SK-N-SH (cell line): ENCODE data around the gene PHLDA3. TPM values are rescaled to one million over a fixed set of nuclear protein-coding genes. Genes with fewer than 3 reads are reported as not detected.

Experiments
- CTCF ChIA-PET: fragments of 300-600, 350-600 bp; formaldehyde crosslinking; extraction: SDS; loops from one replicate; lab custom pipeline; 2021; lab: Yijun Ruan, JAX
- POLR2A ChIA-PET: fragments of 350-600 bp; sonication (Branson Sonifier 250); formaldehyde crosslinking; extraction: SDS; loops from one replicate; lab custom pipeline; 2020; ENCODE audit warnings: antibody characterized with exemption, inconsistent platforms; lab: Yijun Ruan, JAX
- DNase-seq: peaks from one replicate; pipeline ENCODE4 v3.0.0; 2012
- H2AFZ ChIP-seq: fragments of 200-600 bp; sonication (generic); 2 replicates; pipeline ENCODE4 v1.8.1; 2016; ENCODE audit warnings: antibody characterized with exemption, mild to moderate bottlenecking, low read depth
- H3F3A ChIP-seq: fragments of 200-600 bp; sonication (generic); replicated peaks from 2 replicates; pipeline ENCODE3; 2016; ENCODE audit warnings: antibody characterized with exemption, mild to moderate bottlenecking; ENCODE audit not compliant: insufficient read depth
- H3K27ac ChIP-seq, 2 experiments: fragments of 200-500 bp in 1 of 2; fragments of 200-600 bp in 1 of 2; sonication (Bioruptor generic) in 1 of 2; sonication (generic), shearing (Covaris generic) in 1 of 2; 2 replicates each; pipeline versions ENCODE4 v1.5.1 to v1.6.1; 2014 to 2016; ENCODE audit warnings: low read depth in 2 of 2, inconsistent platforms in 1 of 2, low read length in 1 of 2, mild to moderate bottlenecking in 1 of 2, mixed read lengths in 1 of 2
- H3K27me3 ChIP-seq: fragments of 200-600 bp; sonication (generic), shearing (Covaris generic); 2 replicates; pipeline ENCODE4 v1.6.1; 2016; ENCODE audit warnings: mixed run types; ENCODE audit not compliant: insufficient read depth
- H3K36me3 ChIP-seq, 2 experiments: fragments of 200-500 bp in 1 of 2; fragments of 200-600 bp in 1 of 2; sonication (Bioruptor generic) in 1 of 2; sonication (generic) in 1 of 2; replicated peaks in 1 of 2; 2 replicates each; pipeline versions ENCODE3 to v1.5.1; 2014 to 2016; ENCODE audit warnings: low read length in 1 of 2, mild to moderate bottlenecking in 1 of 2; ENCODE audit not compliant: insufficient read depth in 2 of 2, control insufficient read depth in 1 of 2
- H3K4me1 ChIP-seq, 2 experiments: fragments of 200-500 bp in 1 of 2; fragments of 200-600 bp in 1 of 2; sonication (Bioruptor generic) in 1 of 2; sonication (generic), shearing (Covaris generic) in 1 of 2; 2 replicates each; pipeline versions ENCODE4 v1.5.1 to v1.6.1; 2014 to 2016; ENCODE audit warnings: low read depth in 1 of 2, low read length in 1 of 2, mixed run types in 1 of 2; ENCODE audit not compliant: insufficient read depth in 2 of 2, control insufficient read depth in 1 of 2
- H3K4me2 ChIP-seq: fragments of 200-600 bp; sonication (generic), shearing (Covaris generic); 2 replicates; pipeline ENCODE4 v1.6.1; 2017; ENCODE audit warnings: mixed run types
- H3K4me3 ChIP-seq, 2 experiments: fragments of 200-500 bp in 1 of 2; fragments of 200-600 bp in 1 of 2; sonication (Bioruptor generic) in 1 of 2; sonication (generic), shearing (Covaris generic) in 1 of 2; 2 replicates each; pipeline versions ENCODE4 v1.5.1 to v1.8.1; 2014 to 2016; ENCODE audit warnings: low read depth in 2 of 2, inconsistent platforms in 1 of 2, low read length in 1 of 2, mild to moderate bottlenecking in 1 of 2, mixed read lengths in 1 of 2, moderate library complexity in 1 of 2
- H3K79me2 ChIP-seq: fragments of 200-600 bp; sonication (generic); 2 replicates; pipeline ENCODE4 v1.8.1; 2017; ENCODE audit warnings: mild to moderate bottlenecking; ENCODE audit not compliant: insufficient read depth
- H3K9ac ChIP-seq: fragments of 200-600 bp; sonication (generic); 2 replicates; pipeline ENCODE4 v1.6.1; 2017; ENCODE audit warnings: mixed run types
- H3K9me2 ChIP-seq: fragments of 200-600 bp; sonication (generic); 2 replicates; pipeline ENCODE4 v1.6.1; 2017; ENCODE audit warnings: mixed run types
- H3K9me3 ChIP-seq: fragments of 200-600 bp; sonication (generic); 2 replicates; pipeline ENCODE4 v1.6.1; 2017; ENCODE audit warnings: mixed run types, mild to moderate bottlenecking, moderate library complexity
- H4K20me1 ChIP-seq: fragments of 200-600 bp; sonication (generic); 2 replicates; pipeline ENCODE4 v1.6.1; 2017; ENCODE audit warnings: mild to moderate bottlenecking, mixed run types; ENCODE audit not compliant: insufficient read depth
- CHD2 ChIP-seq: fragments of 150-350 bp; IDR thresholded peaks from 2 replicates; pipeline ENCODE4 v1.6.1; 2018; ENCODE audit warnings: low read length; ENCODE audit not compliant: partially characterized antibody
- EP300 ChIP-seq, 2 experiments: IDR thresholded peaks; 2 replicates each; pipeline versions ENCODE4 v1.4.0 to v1.6.1; 2012; ENCODE audit warnings: borderline replicate concordance in 1 of 2, low read depth in 1 of 2, low read length in 1 of 2
- EZH2phosphoT487 ChIP-seq: fragments of 200-600 bp; sonication (generic); IDR thresholded peaks from 2 replicates; pipeline ENCODE4 v1.6.1; 2017; ENCODE audit warnings: low read depth, mixed run types, mild to moderate bottlenecking, antibody characterized with exemption, moderate library complexity, borderline replicate concordance
- GABPA ChIP-seq: IDR thresholded peaks from 2 replicates; pipeline ENCODE4 v1.4.0; 2012; ENCODE audit warnings: low read depth, mild to moderate bottlenecking
- MAX ChIP-seq: IDR thresholded peaks from 2 replicates; pipeline ENCODE4 v1.4.0; 2012; ENCODE audit warnings: low read depth
- MEF2A ChIP-seq: IDR thresholded peaks from 2 replicates; pipeline ENCODE4 v1.4.0; 2012; ENCODE audit warnings: low read depth, borderline replicate concordance
- NFIC ChIP-seq: IDR thresholded peaks from 2 replicates; pipeline ENCODE4 v1.4.0; 2012; ENCODE audit warnings: borderline replicate concordance
- NRF1 ChIP-seq: IDR thresholded peaks from 2 replicates; pipeline ENCODE4 v1.6.1; 2012; ENCODE audit warnings: low read depth, mild to moderate bottlenecking, low read length
- PBX3 ChIP-seq: IDR thresholded peaks from 2 replicates; pipeline ENCODE4; 2012
- RCOR1 ChIP-seq: fragments of 150-350 bp; IDR thresholded peaks from 2 replicates; pipeline ENCODE4 v1.6.1; 2017; ENCODE audit warnings: antibody characterized with exemption, low read length
- REST ChIP-seq: IDR thresholded peaks from 2 replicates; pipeline ENCODE4 v1.6.1; 2012; ENCODE audit warnings: mild to moderate bottlenecking, low read depth, low read length, moderate library complexity
- RXRA ChIP-seq: IDR thresholded peaks from 2 replicates; pipeline ENCODE4 v1.4.0; 2012; ENCODE audit warnings: low read depth, mild to moderate bottlenecking, borderline replicate concordance
- SIN3A ChIP-seq: IDR thresholded peaks from 2 replicates; pipeline ENCODE4 v1.6.1; 2012; ENCODE audit warnings: low read depth, mild to moderate bottlenecking, low read length, moderate library complexity, borderline replicate concordance
- TCF12 ChIP-seq: IDR thresholded peaks from 2 replicates; pipeline ENCODE4 v1.4.0; 2012
- YY1 ChIP-seq: IDR thresholded peaks from 2 replicates; pipeline ENCODE4 v1.4.0; 2012; ENCODE audit warnings: low read depth, mild to moderate bottlenecking
- WGBS: methylation state at CpG from one replicate; pipeline ENCODE4 v1.1.6; 2017; ENCODE audit warnings: low lambda C conversion rate; 5-methylcytosine and 5-hydroxymethylcytosine counted together
- polyA plus RNA-seq, 3 experiments: library from polyadenylated mRNA; depleted of rRNA; stranded (reverse); fragments of >200 nt; gene quantifications; 2 replicates each; pipeline ENCODE4 v1.2.3, GENCODE V29; 2012

Gene PHLDA3
- polyA plus RNA-seq, 1 of the 3 experiments (the other 2 are of a cell fraction): 105 TPM

- peak; percentile 78 for TF ChIP-seq REST
- TF ChIP-seq RCOR1: no peak
- TF ChIP-seq MAX: peak; percentile 75
- no peak for TF ChIP-seq YY1
- no peak for TF ChIP-seq GABPA
- peak; percentile 45; the same call in 1 of the 2 replicates for TF ChIP-seq RXRA
- TF ChIP-seq EZH2phosphoT487: no peak
- peak; percentile 69; the same call in 1 of the 2 replicates for TF ChIP-seq SIN3A
- TF ChIP-seq CHD2: no peak
- TF ChIP-seq, all 33 proteins: peak for 13
These were observed 8.0 kb downstream of the PHLDA3 start (continued) for GRCh38 chr1:201460814-201461644.

GRCh38 chr1:201459775-201460174 is 9.2 kb downstream of the PHLDA3 start:
- no peaks in the 10 kb centered on the region for H3K9me3 ChIP-seq
- peak overlapping the region; percentile 92 to 98; a peak in 2 of 4 replicates for H3K27ac ChIP-seq
- no peak for DNase-seq
- peaks cover 6% of the 10 kb centered on the region; the same call in 1 of the 2 replicates for H3K79me2 ChIP-seq
- no peaks in the 10 kb centered on the region for H3K9me2 ChIP-seq
- no peaks in the 10 kb centered on the region for H3K27me3 ChIP-seq
- WGBS: no CpG with 5 or more reads among the region's 5 CpGs
- CTCF ChIA-PET: interaction anchor here (0.9 to 3.8 kb wide), 5 partner anchors 11 to 98 kb away, joined by 3 to 17 read pairs (median 8); no protein-coding TSS in a partner anchor
- TF ChIP-seq EP300 (IDR thresholded peaks at IDR 0.05; ENCODE audit: borderline replicate concordance in 1 of 2, low read depth in 1 of 2, low read length in 1 of 2) (no peak), TCF12 (no peak), NFIC (no peak), NRF1 (no peak), PBX3 (no peak), MEF2A (no peak), RCOR1 (no peak)
- H3F3A ChIP-seq: peaks cover 52% of the 10 kb centered on the region
- POLR2A ChIA-PET: interaction anchor here (2.2 kb wide), 1 partner anchor 9 kb away, joined by 9 read pairs; the partner anchor contains the start of gene PHLDA3
- H3K4me2 ChIP-seq: no peak overlapping the region
- H3K4me1 ChIP-seq: peaks cover 11 to 41% of the 10 kb centered on the region in 2 experiments; a peak in 3 of 4 replicates
- H4K20me1 ChIP-seq: no peaks in the 10 kb centered on the region
- H3K36me3 ChIP-seq: peaks cover 5 to 8% of the 10 kb centered on the region in 2 experiments
- no peak overlapping the region for H3K4me3 ChIP-seq
- no peak overlapping the region for H2AFZ ChIP-seq
- H3K9ac ChIP-seq: no peak overlapping the region
